ENCODE measurements around the gene IDH3B.

- no peak for TF ChIP-seq CTCF (conservative IDR thresholded peaks at IDR 0.05; ENCODE audit: low read length)
- TF ChIP-seq EZH2phosphoT487 (IDR thresholded peaks at IDR 0.05; ENCODE audit: borderline replicate concordance) = no peak
Measured at GRCh38 chr20:2699775-2700413, 35.9 kb upstream of the IDH3B start.

All from Loucy (cell line).